GM10266 (cell line): ENCODE results near the gene CFAP299.
"Not testable (repeated sequence)": the region's sequence is repeated elsewhere in the genome, so short reads cannot be mapped to it uniquely, and the experiment has no call there.

ENCODE experiments used
- DNase-seq: peaks from one replicate; pipeline ENCODE4 v3.0.0; 2012; ENCODE audit errors: extremely low spot score
- TF ChIP-seq, protein P1 (sequence below): IDR thresholded peaks from 2 replicates; pipeline ENCODE4 v1.5.1; 2012; ENCODE audit warnings: mild to moderate bottlenecking, low read depth; ENCODE audit not compliant: control insufficient read depth, insufficient read depth; ENCODE audit errors: missing control alignments

Gene CFAP299

DNA sequence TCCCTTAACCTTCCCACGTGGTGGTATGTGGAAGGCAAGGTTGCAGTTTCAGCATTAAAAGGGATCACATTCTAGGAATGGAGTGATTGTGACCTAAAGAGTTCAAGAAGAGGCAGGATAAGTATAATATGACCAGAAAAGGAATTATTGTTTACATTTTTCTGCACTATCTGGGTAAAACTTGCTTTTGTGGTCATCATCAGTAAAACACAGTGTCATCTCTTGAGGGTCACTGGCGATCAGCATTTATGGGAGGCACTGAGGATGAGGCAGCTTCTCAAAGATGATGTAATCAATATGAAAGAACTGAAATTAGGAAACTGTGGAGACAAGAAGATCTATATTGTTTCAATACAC lies 88.7 kb downstream of the CFAP299 start:
- DNase-seq = no peak
- TF ChIP-seq, protein P1, sequence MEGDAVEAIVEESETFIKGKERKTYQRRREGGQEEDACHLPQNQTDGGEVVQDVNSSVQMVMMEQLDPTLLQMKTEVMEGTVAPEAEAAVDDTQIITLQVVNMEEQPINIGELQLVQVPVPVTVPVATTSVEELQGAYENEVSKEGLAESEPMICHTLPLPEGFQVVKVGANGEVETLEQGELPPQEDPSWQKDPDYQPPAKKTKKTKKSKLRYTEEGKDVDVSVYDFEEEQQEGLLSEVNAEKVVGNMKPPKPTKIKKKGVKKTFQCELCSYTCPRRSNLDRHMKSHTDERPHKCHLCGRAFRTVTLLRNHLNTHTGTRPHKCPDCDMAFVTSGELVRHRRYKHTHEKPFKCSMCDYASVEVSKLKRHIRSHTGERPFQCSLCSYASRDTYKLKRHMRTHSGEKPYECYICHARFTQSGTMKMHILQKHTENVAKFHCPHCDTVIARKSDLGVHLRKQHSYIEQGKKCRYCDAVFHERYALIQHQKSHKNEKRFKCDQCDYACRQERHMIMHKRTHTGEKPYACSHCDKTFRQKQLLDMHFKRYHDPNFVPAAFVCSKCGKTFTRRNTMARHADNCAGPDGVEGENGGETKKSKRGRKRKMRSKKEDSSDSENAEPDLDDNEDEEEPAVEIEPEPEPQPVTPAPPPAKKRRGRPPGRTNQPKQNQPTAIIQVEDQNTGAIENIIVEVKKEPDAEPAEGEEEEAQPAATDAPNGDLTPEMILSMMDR = no peak

DNA sequence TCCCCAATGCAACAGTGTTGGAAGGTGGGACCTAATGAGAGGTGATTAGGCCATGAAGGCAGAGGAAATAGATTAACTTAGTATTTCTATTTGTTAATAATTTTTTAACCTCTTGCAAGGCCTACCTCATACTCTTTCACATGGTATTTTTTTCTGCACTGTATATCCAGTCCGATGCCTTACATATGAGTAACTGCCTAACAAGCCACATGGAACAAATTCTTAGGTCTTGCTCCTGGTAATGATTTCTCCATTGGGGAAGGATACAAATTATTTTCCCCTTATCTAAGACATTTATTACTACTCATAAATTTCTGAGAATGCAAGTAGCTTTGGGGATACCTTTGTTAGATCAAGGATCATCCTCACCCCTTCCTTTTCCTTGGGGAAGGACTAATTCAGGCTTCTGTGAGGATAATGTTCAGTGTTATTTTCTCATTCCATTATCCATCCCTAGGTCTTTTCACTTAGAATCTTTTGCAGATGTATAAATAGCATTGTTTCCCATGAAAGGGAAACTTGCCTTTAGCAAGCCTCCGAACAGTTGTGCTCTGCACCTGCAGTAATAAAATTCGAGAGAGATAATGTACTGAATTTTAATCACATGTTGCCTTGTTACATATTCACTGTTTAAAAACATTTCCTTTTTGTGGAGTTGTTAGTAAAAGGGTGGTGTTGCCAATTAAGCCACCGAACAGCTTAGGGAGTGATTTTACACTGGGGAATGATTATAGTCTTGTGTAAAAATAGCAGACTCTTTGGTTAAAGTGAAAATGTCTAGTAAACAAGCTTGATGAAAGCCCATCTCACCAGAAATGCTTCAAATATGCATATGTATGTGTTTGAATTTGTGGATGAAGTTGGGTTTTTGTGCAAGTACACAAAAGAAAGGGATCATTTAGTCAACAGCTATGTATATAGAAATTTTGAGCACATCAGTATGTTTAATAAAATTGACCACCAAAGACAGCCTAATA lies 89.9 kb downstream of the CFAP299 start:
- DNase-seq = no peak
- TF ChIP-seq, protein P1 = no peak

DNA sequence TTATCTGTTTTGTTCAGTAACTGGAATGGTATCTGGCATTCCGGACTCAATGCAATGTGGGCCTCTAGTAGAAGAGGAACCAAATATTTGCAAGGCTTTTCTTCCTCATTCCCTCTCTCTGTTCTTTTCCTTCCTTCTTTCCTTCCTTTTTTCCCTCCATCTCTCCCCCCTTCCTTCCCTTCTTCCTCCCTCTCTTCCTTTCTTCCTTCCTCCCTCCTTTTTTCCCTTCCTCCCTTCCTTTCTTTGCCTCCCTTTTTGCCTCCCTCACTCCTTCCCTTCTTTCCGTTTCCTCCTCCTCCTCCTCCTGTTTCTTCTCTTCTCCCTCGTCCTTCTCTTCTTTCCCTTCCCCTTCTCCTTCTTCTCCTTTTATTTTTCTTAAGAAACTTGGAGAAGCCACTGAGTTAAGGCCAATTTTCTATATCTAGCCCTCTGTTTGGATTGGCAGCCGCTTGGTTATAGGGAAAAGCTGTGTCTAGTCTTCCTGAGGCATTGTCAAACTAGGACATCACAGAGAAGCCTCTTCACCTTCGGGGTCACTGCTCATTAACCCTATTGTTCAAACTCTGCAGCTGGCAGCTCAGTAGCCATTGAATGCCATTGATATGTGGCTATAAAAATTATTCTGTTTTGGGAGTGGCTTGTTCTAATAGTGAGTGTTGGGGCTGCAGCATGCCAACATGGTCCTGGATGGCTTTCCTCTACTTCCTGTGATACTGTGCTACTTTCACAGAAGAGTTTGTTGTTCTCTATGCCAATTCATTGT lies 95.9 kb downstream of the CFAP299 start:
- no peak for DNase-seq
- TF ChIP-seq, protein P1 = no peak

DNA sequence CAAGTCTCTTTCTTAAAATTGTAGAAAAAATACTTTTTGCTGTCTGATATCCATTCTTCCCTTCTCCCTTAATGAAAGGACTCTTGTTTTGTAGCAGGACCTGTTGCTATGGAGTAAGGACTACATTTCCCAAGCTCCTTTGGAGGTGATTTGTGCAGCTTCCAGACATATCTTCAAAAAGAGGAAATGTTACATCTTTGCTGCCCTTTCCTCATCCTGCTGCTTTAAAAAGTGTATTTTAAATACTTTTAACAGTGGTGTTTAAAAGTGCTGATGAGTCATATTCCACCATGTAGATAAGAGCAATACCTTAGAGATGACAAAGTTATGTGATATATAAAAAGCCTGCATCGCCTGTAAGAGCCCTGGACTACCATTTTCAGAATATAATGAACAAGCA lies 98.7 kb downstream of the CFAP299 start:
- DNase-seq = no peak

DNA sequence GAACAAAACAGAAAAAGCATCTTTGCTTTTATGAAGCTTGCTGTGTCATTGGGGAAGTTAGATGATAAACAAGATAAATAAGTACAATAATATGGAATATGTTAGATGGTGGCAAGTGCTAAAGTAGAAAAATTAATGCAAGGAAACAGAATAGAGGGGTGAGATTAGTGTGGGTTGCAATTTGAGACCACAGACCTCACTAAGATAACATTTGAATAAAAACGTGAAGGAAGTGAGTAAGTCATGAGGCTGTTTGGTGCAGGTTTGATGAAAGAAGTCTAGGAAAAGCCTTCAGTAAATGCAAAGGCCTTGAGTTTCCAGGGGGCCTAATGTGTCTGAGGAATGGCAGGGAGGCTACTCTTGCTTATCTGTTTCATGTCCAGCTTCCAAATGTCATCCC lies 102.5 kb downstream of the CFAP299 start:
- no peak for DNase-seq
- TF ChIP-seq, protein P1 = no peak

More for the DNA sequence above, 98.7 kb downstream of the CFAP299 start:
- TF ChIP-seq, protein P1 = no peak

DNA sequence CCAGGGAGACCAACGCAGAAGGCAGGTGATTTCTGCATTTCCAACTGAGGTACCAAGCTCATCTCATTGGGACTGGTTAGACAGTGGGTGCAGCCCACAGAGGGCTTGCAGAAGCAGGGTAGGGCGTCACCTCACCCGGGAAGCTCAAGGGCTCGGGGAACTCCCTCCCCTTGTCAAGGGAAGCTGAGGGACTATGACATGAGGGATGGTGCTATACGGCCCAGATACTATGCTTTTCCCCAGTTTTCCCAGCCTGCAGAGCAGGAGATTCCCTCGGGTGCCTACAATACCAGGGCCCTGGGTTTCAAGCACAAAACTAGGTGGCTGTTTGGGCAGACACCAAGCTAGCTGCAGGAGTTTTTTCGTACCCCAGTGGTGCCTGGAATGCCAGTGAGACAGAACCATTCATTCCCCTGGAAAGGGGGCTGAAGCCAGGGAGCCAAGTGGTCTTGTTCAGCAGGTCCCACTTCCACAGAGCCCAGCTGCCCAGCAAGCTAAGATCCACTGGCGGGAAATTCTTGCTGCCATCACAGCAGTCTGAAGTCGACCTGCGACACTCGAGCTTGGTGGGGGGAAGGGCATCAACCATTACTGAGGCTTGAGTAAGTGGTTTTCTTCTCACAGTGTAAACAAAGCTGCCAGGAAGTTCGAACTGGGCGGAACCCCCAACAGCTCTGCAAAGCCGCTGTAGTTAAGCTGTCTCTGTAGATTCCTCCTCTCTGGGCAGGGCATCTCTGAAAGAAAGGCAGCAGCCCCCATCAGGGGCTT lies 103.9 kb downstream of the CFAP299 start:
- DNase-seq = not testable (repeated sequence)

DNA sequence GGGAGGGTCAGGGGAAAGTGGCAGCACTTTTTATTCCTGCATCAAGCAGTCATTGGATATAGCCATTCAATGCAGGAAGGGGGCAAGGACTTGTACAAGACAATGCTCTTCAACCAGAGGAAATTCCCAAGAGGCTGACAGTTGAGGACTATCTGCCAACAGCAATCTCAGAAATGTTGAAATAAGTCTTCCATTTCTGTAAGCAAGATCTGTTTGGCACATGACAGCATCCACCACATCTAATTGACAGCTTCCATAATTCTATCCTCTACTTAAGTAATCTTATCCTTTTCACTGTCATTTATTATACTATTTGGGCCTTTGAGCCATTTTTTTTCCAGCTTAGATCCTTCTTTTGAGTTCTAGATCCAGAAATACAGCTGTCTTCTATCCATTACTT lies 110.7 kb downstream of the CFAP299 start:
- TF ChIP-seq, protein P1 = no peak
- DNase-seq = no peak
